22Rv1 (cell line): ENCODE measurements around the gene TRIM31.

Experiments used
- ZFX ChIP-seq: fragments of 450-650 bp; IDR thresholded peaks from 2 replicates; pipeline ENCODE4 v1.6.1; 2017; ENCODE audit warnings: antibody characterized with exemption, borderline replicate concordance
- TF ChIP-seq, protein P1 (sequence below): fragments of 450-650 bp; IDR thresholded peaks from 2 replicates; pipeline ENCODE4 v1.5.1; 2017; ENCODE audit warnings: mild to moderate bottlenecking

DNA sequence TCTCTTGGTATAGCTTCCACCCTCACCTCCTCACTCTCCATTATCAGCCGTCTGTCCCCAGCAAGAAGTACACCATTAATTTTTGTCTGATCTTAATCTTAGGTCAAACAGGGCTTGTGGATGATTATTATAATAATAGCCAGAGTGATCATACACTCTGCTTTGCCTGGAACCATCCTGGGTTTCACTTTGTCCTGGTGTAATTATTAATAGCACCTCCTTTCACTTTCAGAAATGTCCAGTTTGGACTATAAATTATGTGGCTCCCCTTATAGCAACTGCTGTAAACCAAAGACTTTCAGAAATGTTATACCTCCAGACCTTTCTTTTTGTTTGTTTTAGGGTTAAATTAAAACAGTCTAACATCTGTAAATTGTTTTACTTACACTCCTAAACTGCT is 951 bp upstream of the TRIM31 start:
- TF ChIP-seq, protein P1, sequence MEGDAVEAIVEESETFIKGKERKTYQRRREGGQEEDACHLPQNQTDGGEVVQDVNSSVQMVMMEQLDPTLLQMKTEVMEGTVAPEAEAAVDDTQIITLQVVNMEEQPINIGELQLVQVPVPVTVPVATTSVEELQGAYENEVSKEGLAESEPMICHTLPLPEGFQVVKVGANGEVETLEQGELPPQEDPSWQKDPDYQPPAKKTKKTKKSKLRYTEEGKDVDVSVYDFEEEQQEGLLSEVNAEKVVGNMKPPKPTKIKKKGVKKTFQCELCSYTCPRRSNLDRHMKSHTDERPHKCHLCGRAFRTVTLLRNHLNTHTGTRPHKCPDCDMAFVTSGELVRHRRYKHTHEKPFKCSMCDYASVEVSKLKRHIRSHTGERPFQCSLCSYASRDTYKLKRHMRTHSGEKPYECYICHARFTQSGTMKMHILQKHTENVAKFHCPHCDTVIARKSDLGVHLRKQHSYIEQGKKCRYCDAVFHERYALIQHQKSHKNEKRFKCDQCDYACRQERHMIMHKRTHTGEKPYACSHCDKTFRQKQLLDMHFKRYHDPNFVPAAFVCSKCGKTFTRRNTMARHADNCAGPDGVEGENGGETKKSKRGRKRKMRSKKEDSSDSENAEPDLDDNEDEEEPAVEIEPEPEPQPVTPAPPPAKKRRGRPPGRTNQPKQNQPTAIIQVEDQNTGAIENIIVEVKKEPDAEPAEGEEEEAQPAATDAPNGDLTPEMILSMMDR: no peak
- no peak for TF ChIP-seq ZFX
